HG03103 (cell line): ENCODE measurements around the gene EIPR1.

Experiments used
- ATAC-seq: cut with Tn5 transposase; IDR thresholded peaks from one replicate; pipeline ENCODE4 v1.9.1; 2021; ENCODE audit warnings: low read depth; ENCODE audit not compliant: unreplicated experiment

EIPR1 gene

GRCh38 chr2:3377612-3378432 is at the start of gene EIPR1:
EIPR1 (minus strand) TSS chr2:3377818; CDS start chr2:3377689, 129 bp downstream.
- peak; percentile 75 for ATAC-seq

DNA sequence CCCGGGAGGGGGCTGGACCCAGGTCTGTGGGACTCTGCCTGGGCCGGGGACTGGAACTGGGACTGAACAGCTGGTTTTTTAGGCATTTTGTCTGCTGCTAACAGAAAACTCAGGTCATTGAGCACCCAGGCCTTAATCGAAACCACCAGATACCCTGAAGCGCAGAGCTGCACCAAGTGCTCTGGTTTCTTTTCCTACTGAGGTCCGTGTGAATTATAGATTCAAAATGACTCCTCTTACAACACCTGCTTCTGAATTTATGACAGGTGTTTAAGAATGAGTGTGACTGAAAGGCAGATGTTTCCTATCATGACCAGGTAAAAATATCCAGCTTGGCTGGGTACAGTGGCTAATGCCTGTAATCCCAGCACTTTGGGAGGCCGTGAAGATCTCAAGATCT is 49.7 kb upstream of the EIPR1 start:
- peak; percentile 64 for ATAC-seq

GRCh38 chr2:3426615-3427014 is 49.0 kb upstream of the EIPR1 start:
- ATAC-seq, result no peak

GRCh38 chr2:3424171-3424795 is 46.7 kb upstream of the EIPR1 start:
- ATAC-seq, result no peak

DNA sequence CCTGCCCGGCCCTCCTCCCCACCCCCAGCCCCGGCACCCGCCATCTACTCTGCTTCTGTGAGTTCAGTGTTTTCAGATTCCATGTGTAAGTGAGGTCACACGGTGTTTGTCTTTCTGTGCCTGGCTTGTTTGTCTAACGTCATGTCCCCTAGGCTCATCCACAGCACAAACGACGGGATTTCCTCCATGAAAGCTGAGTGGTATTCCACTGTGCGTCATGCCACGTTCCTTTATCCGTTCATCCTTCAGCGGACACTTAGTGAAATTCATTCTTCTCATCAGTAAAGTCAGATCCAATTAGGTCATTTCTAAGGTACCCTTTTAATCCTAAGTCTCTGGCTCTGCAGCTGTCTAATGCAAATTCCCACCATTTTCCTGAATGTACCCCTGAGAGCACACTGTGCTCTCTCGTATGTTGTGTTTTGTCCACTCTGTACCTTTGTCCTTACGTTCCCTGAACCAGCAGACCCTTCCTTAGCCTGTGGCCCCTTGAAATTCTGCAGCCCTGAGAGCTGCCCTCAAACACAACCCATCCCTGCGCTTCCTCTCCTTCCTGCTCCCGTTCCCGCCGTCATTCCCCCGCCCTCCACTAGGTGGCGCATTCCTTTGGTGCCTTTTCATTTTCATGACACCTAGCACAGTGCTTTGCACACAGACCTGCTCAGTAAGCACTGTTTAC is 46.0 kb upstream of the EIPR1 start:
- peak; percentile 42 for ATAC-seq

DNA sequence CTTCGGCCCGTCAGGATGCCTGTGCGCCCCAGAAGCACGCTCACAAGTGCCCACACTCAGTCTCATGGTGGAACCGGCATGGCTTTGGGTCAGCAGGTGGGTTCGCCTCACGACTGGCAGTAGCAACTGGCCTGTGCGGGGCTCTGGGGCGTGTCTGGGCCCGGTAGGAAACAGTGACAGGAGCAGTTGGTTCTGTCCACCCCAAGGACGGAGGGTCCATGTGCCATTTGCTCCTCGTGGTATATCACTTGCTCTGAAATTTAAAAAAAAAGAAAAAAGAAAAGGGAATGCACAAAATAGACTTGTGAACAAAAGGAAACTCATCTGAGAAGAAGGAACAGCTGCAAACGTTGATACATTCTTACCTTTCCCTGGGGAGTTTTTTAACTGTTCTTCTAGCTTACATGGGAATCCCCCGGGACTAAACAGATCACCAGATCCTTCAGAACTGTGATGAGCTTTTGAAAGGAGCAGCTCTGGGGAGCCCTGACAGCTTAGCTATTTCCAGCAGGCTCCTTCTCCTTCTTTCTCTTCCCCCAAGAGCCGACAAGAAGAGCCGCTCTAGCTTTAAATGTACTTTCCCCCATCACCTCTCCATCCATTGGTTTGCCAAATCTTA is 44.7 kb upstream of the EIPR1 start:
- ATAC-seq, result no peak

DNA sequence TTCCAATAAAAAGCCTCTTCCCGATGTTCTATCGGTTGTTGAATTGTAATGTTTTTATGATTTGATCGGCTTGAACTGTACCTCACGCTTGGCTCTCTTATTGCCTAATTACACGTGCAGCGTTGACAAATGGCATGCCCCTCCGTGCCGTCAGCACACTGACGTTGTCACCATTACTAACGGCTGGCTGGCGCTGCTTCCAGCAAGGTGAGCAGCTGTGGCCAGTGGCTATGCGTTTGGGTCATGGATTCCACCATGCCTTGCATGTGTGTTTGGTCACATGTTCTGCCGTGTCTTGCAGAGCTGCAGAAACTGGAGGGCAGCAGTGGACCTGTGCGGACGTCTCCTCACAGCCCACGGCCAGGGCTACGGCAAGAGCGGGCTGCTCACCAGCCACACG is 44.0 kb upstream of the EIPR1 start:
- no peak for ATAC-seq

GRCh38 chr2:3420769-3421397 is 43.3 kb upstream of the EIPR1 start:
- ATAC-seq, result no peak

GRCh38 chr2:3420076-3420768 is 42.6 kb upstream of the EIPR1 start:
- no peak for ATAC-seq

DNA sequence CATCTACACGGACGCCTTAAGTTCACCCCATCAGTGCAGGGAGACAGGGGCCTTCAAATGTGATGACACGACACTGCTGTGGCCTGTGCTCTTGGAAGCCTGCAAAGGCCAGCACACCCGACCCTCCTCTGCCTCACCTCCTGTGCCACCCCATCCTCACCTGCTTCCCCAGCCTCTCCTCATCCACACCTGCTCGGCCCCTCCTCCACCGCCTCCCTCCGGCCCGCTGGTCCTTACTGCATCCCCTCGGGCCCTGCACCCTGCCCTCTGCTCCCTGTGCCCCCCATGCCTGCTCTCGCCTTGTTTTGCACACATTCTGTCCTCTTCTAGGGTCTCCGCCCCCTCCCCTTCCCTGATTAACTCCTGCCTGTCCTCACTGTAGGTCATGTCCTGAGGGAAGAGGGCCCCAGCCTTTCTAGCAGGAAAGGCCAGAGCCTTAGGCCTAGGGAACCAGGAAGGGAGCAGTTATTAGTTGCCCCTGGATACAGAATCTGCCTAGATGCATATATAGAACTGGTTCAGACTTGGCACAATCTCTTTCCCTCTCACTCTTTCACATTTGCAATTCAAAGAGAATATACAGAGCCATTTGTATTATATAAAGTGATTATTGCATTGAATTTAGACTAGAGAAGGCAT is 41.3 kb upstream of the EIPR1 start:
- no peak for ATAC-seq

DNA sequence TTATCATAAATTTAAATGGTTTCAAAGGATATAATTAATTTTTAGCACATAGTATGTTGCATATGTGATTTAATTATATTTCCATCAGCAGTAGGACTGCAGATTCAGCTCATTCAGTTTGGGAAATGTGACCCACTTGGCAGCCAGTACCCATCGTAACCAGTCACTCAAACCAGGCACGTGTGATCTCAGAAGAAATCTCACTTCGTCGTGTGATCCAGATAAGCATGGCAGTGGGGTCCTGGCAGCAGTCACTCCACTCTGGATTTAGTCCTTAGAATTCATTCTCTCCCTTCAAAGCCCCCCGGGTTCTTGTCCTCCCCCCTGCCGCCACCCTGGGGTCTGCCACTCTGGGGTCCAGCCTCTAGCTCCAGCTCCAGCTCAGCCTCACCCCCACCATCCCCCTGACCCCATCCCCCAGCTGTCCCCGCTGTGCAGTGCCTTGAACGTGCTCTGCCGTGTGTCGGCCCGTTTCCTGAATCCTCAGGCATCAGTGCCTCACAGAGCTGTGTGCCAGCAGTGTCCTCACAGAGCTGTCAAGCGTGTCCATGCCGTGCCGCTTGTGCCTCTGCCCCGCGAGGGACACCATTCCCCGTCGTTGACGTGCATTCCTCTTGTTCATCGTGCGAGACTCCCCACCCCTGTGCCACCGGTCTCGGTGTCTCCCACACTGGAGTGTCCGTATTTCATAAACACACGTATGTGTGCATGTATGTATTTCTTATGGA is 36.7 kb upstream of the EIPR1 start:
- no peak for ATAC-seq

DNA sequence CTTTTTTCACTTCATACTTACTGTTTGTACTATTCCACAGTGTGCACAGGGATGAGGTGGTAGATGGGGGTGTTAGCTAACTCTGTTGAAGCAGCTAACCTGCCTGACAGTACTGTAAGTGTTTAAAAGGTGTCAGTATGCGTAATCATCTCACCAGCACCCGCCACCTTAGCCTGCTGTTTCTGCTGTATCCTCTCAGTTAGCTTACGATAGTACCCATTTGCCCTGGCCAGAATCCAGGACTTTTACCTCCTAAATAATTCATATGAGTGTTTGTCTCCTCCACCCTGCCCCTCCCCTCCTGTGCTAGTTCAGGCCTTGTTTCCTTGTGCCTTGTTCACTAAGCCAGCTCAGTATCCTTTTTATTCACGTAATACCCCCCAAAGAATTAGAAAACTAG is 36.1 kb upstream of the EIPR1 start:
- no peak for ATAC-seq

DNA sequence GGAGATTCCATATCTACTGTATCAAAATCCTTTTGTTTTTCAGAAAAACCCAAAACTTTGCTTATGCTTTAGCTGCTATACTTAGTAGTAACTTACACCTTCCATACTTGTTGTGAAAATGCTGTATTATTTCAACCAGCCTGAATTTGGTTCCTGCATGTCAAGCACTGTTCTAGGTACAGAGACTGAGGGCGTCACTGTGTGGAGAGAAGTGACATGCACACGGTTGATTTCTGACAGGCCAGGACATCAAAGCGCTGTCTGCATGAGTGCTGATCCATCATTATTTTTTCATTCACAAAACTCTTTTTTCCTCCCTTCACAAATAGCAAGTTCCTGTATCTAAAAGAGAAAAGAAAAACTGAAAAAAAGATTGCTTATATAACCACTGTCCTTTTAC is 33.5 kb upstream of the EIPR1 start:
- no peak for ATAC-seq

GRCh38 chr2:3409627-3410170 is 32.1 kb upstream of the EIPR1 start:
- no peak for ATAC-seq

DNA sequence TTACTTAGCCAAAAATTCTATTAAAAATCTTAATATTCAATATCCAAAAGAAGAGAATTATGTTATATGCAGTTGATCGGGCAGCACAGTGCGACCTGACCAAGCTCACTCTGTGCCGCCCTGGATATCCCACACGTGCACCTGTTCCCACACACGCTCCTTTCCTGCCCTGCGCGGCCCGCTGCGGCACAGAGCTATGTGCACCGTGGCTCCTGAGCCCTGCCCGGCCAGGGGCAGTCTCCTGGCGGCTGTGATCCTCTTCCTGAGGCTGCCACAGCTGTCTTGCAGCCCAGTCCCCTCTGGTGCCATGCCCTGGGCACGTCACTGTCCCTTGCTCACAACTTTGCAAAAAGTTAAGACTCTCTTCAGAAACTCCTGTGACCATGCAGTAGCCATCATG is 31.2 kb upstream of the EIPR1 start:
- ATAC-seq, result no peak

DNA sequence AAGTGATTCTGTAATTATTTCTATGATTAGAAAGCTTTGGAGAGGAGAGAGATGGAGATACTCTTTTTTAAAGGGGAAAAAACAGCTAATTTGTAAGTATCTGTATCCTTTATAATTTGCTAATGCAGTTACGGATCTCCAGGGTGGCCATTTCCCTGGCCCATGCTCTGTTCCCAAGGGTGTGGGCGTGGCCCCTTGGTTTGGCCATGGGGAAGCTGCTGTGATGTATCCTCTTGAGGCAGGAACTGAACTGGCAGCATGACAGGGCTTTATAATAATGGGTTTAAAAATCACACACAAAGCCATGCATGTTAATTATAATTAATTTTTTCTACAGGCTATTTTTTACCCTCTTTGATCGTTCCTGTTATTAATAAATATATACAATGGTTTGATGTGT is 28.9 kb upstream of the EIPR1 start:
- no peak for ATAC-seq

DNA sequence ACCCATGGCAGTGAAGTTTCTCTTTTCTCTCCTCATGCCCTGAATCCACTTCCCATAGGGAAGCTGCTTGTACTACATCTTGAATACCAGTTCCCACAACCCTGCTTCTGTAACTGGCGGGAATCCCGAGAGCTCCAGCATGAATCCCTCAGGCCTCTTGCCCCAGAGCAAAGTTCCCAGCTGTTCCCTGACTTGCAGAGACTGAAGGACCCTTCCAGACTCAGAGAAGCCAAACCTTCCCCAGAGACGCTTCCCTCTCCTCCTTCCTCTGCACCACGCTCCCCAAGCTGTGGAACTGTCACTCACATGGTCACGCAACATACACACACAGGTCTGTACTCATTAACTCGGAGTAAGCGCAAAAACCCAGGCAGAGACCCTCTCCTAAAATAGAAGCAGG is 28.3 kb upstream of the EIPR1 start:
- no peak for ATAC-seq

DNA sequence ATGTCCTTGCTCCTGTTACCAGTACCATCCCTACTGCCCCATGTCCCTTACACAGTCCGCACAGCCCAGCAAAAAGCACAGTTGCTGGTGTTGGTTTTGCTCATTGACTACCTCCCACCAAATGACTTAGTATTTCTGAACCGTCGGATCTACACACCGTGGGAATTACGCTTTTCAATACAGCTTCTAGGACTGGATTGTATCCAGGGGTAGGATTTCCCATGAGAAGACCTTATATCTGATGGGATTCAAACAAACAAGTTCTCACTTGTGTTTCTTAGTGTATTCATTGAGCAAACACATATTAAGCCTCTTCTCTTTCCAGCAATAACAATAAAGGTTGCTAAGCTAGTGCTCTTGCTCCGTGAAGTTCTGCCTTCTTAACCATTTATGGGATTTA is 27.7 kb upstream of the EIPR1 start:
- no peak for ATAC-seq
